Measurements from ENCODE around the gene AKR1B15. TPM values are rescaled to one million over a fixed set of nuclear protein-coding genes. Genes with fewer than 3 reads are reported as not detected.

The AKR1B15 gene
- total and polyA plus RNA-seq, 2 of the 4 experiments (the other 2 are of a cell fraction) = not detected

DNA sequence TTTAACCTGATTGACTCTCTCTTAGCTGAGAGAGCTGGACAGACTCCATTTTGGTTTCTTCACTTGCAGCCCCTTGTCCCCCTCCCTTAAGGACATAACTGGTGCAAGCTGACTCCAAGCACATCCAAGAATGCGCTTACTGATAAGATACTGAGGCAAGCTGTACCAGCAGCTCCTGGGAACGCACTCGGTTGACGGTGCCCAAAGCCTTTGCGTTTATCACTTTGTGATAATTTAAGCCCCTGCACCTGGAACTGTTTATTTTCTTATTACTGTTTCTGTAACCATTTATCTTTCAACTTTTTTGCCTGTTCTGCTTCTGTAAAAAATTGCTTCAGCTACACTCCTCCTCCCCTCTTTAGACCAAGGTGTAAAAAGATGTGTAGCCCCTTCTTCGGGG lies 8.5 kb downstream of the AKR1B15 start:
- dilution Hi-C loops (cut with HindIII; ENCODE audit: low sequenced_read_pairs, unreplicated experiment) = no loop called here
- H3K14ac ChIP-seq (replicated peaks; ENCODE audit: low read depth, low read length) = no peak overlapping the region
- H3K56ac ChIP-seq (ENCODE audit: extremely low read depth, insufficient read depth, low read length) = no peak overlapping the region
- DNase-seq (no peak), ATAC-seq (ENCODE audit: low read depth) (no peak)
- H2AFZ ChIP-seq (replicated peaks; ENCODE audit: low read length, poor library complexity) = no peak overlapping the region
- H3K27ac ChIP-seq (ENCODE audit: insufficient read depth, low read length) = no peak overlapping the region
- H3K4me1 ChIP-seq (ENCODE audit: control insufficient read depth, insufficient read depth, low read length) = no peaks in the 10 kb centered on the region
- no peak overlapping the region for H3K23ac ChIP-seq (ENCODE audit: low read depth, low read length)
- no peak overlapping the region for H4K8ac ChIP-seq (ENCODE audit: low read depth in 2 of 2, low read length in 2 of 2)
- H3K9me3 ChIP-seq (ENCODE audit: control insufficient read depth, insufficient read depth, low read length) = no peaks in the 10 kb centered on the region
- H2BK120ac ChIP-seq (ENCODE audit: low read depth, low read length) = no peak overlapping the region
- CTCF ChIA-PET = interaction anchor here (0.8 to 1.0 kb wide), 2 partner anchors 9 to 10 kb away, joined by 3 to 4 read pairs; no protein-coding TSS in a partner anchor
- H3K79me1 ChIP-seq (ENCODE audit: low read depth in 1 of 2, low read length in 2 of 2) = no peaks in the 10 kb centered on the region
- no peaks in the 10 kb centered on the region for H4K20me1 ChIP-seq (ENCODE audit: insufficient read depth, low read length)
- H4K91ac ChIP-seq (ENCODE audit: insufficient read depth, low read depth, low read length) = no peak overlapping the region
- no peak overlapping the region for H3K4me2 ChIP-seq (ENCODE audit: low read depth, low read length)
- H2BK20ac ChIP-seq (ENCODE audit: low read depth, low read length) = no peak overlapping the region
- 7% methylated on average over 5 of the region's 6 CpGs; no CpG with 5 or more reads in 1 of the 2 experiments for WGBS, 2 experiments (ENCODE audit: extremely low coverage in 2 of 2, insufficient read length in 1 of 2)
- no TSS peak for BruUV-seq (replicated peaks)
- H3K4me3 ChIP-seq (ENCODE audit: insufficient read depth, low read depth, low read length) = no peak overlapping the region
- H2BK15ac ChIP-seq (ENCODE audit: low read depth, low read length) = no peak overlapping the region
- no peak overlapping the region for H3K18ac ChIP-seq (ENCODE audit: low read depth, low read length)
- H3K9me1 ChIP-seq (ENCODE audit: insufficient read depth, low read length) = no peaks in the 10 kb centered on the region
- POLR2A ChIA-PET (ENCODE audit: unreplicated experiment) = no interaction called here
- TF ChIP-seq POLR2A (IDR thresholded peaks at IDR 0.05; ENCODE audit: low read depth, low read length) (no peak), MAFK (IDR thresholded peaks at IDR 0.05; ENCODE audit: low read depth, low read length) (no peak), MXI1 (IDR thresholded peaks at IDR 0.05; ENCODE audit: borderline replicate concordance, low read depth, low read length) (no peak), FOS (IDR thresholded peaks at IDR 0.05; ENCODE audit: low read depth, low read length) (no peak), CHD1 (IDR thresholded peaks at IDR 0.05; ENCODE audit: low read depth, low read length) (no peak), BHLHE40 (IDR thresholded peaks at IDR 0.05; ENCODE audit: low read depth, low read length) (no peak), RFX5 (IDR thresholded peaks at IDR 0.05; ENCODE audit: low read depth, low read length) (no peak), CEBPB (IDR thresholded peaks at IDR 0.05; ENCODE audit: low read depth, low read length) (no peak), RCOR1 (IDR thresholded peaks at IDR 0.05; ENCODE audit: insufficient replicate concordance, low read length) (no peak)
- TF ChIP-seq, protein P1, sequence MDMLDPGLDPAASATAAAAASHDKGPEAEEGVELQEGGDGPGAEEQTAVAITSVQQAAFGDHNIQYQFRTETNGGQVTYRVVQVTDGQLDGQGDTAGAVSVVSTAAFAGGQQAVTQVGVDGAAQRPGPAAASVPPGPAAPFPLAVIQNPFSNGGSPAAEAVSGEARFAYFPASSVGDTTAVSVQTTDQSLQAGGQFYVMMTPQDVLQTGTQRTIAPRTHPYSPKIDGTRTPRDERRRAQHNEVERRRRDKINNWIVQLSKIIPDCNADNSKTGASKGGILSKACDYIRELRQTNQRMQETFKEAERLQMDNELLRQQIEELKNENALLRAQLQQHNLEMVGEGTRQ (IDR thresholded peaks at IDR 0.05; ENCODE audit: low read depth, low read length) = no peak
- H4K5ac ChIP-seq (ENCODE audit: low read depth, low read length) = no peak overlapping the region
- no peak overlapping the region for H2BK5ac ChIP-seq (ENCODE audit: low read depth, low read length, poor library complexity, severe bottlenecking)
- intact Hi-C loops (cut with micrococcal nuclease) = no loop called here
- no peak overlapping the region for H3K4ac ChIP-seq (ENCODE audit: low read depth, low read length)
- H2AK5ac ChIP-seq (ENCODE audit: low read depth, low read length) = no peak overlapping the region
- no peak overlapping the region for H3K9ac ChIP-seq (ENCODE audit: low read depth, low read length)
- in situ Hi-C loops (cut with MboI; ENCODE audit: low sequenced_read_pairs) = no loop called here
- peaks cover 33% of the 10 kb centered on the region for H3K27me3 ChIP-seq (ENCODE audit: control insufficient read depth, insufficient read depth, low read length)
- H3K36me3 ChIP-seq (ENCODE audit: control insufficient read depth, insufficient read depth, low read length) = no peaks in the 10 kb centered on the region
- no peak overlapping the region for H2AK9ac ChIP-seq (replicated peaks; ENCODE audit: low read depth, low read length, poor library complexity)
